Measurements from ENCODE around the gene NOL9.

The NOL9 gene

DNA sequence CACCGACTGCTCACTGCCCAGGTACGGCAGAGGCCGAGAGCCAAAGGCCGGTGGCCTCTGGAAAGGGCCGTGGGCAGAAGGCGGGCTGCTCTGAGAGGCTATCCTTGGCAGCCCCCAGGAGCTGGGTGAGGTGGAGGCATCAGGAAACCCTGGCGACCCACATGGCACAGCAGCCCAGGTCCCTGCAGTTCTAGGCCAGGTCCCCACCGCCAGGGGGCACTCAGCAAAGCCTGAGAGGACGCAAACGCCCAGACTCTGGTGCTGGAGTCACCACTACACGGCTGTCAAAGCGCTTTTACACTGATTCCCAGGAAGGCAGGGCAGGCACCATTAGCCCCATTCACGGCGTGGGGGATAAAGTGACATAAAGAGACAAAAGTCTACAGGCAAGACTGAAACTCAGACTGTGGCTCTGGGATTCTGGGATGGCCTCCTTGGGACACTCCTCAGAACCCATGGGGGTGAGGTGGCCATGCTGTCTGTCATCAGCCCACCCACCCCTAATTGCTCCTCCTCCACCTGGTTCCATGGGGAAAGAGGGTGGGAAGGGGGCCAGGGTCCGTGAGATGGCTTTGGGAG lies 67.8 kb downstream of the NOL9 start:
- no peak for TF ChIP-seq EZH2 (IDR thresholded peaks at IDR 0.05)
- no peak for TF ChIP-seq POLR2AphosphoS5 (IDR thresholded peaks at IDR 0.05; ENCODE audit: borderline replicate concordance, low read depth, low read length)
- no peak for TF ChIP-seq FOXP2 (optimal IDR thresholded peaks at IDR 0.05; ENCODE audit: control extremely low read depth, extremely low read length, insufficient read depth)
- no peak overlapping the region for H3K9ac ChIP-seq (ENCODE audit: insufficient read length)
- no peaks in the 10 kb centered on the region for H3K36me3 ChIP-seq (ENCODE audit: insufficient read depth, low read length)
- H3K9me3 ChIP-seq (ENCODE audit: low read depth, low read length): no peaks in the 10 kb centered on the region
- H3K27ac ChIP-seq: no peak overlapping the region
- H3K4me3 ChIP-seq: no peak overlapping the region
- peak; percentile 53 for DNase-seq (ENCODE audit: low read depth, low spot score)

DNA sequence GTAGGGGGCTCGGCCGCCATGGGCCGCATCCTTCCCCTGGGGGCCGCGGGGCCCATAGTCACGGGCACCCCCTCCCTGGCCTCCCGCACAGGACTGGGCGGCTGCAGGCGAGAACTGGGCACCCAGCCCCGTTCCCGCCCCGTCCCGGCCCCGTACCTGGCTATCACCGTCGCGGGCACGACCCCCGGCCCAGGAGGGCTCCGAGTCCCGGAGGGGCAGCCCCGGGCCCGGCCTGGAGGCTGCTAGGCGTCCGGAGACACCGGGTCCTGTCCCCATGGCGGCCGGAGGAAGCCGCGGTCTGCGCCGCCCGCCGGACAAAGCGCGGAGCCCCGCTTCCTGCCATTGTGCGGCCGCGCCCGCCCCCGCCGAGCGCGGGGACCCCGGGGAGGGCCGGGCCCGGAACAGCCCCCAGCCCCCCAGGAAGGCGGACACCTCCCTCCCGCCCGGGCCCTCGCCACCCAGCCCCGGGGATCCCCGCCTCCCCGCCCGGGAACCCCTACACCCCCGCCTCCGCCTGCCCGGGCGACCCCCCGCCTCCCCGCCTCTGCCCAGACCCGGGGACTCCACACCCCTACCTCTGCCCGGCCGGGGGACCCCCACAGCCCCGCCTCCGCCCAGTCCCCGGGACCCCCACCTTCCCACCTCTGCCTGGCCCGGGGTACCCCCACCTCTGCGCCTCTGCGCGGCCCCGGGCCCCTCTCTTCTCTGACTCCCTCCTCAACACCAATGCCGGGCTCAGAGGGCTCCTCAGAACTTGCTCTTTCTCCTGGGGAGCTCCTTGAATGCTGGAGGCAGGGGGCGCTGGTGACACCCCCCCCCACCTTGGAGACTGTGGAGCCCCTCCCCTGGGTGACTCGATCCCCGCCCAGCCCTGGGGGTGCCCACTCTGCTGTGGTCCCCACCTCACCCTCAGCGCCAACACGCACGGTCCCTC lies 68.9 kb downstream of the NOL9 start:
- TF ChIP-seq EZH2 (IDR thresholded peaks at IDR 0.05) (no peak), FOXP2 (optimal IDR thresholded peaks at IDR 0.05; ENCODE audit: control extremely low read depth, extremely low read length, insufficient read depth) (no peak), POLR2AphosphoS5 (IDR thresholded peaks at IDR 0.05; ENCODE audit: borderline replicate concordance, low read depth, low read length) (no peak)
- Histone ChIP-seq H3K4me3 (no peak overlapping the region), H3K9me3 (ENCODE audit: low read depth, low read length) (no peaks in the 10 kb centered on the region), H3K27ac (no peak overlapping the region), H3K9ac (ENCODE audit: insufficient read length) (no peak overlapping the region), H3K36me3 (ENCODE audit: insufficient read depth, low read length) (no peaks in the 10 kb centered on the region)
- DNase-seq (ENCODE audit: low read depth, low spot score): no peak

DNA sequence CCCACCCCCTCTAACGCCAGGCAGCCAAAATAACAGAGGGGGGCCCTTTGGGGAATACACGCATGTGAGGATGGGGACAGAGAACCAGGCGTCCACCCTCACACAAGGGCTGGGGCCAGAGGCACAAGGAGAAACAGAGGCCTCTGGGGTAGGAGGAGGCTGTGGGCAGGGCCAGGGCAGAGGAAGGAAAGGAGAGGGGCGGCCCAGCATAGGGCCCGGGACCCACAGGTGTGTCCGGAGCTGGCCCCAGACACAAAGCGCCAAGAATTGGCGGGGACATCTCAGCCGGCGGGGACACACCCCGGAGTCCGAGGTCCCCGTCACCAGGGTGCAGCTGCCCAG lies 69.5 kb downstream of the NOL9 start:
- Histone ChIP-seq H3K36me3 (ENCODE audit: insufficient read depth, low read length) (no peaks in the 10 kb centered on the region), H3K9ac (ENCODE audit: insufficient read length) (no peak overlapping the region), H3K4me3 (no peak overlapping the region), H3K27ac (no peak overlapping the region), H3K9me3 (ENCODE audit: low read depth, low read length) (no peaks in the 10 kb centered on the region)
- DNase-seq (ENCODE audit: low read depth, low spot score): no peak
- no peak for TF ChIP-seq FOXP2 (optimal IDR thresholded peaks at IDR 0.05; ENCODE audit: control extremely low read depth, extremely low read length, insufficient read depth)
- no peak for TF ChIP-seq EZH2 (IDR thresholded peaks at IDR 0.05)
- no peak for TF ChIP-seq POLR2AphosphoS5 (IDR thresholded peaks at IDR 0.05; ENCODE audit: borderline replicate concordance, low read depth, low read length)

DNA sequence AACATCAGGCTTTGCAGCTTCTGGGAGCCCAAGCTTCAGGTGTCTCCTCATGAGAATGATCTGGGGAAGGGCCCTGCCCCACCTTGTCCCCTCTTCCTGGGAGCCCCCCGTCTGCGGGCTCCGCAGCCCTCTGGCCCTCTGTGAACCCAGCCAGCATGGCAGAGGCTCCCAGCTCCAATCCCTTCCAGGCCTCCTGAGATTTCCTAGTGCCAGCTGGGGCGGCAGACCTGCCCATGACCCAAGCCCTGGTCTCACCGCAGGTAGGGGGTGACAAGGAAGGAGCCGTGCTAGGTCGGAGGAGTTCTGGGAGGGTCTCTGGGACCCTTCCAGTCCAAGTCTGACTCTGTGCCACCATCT lies 70.6 kb downstream of the NOL9 start:
- DNase-seq (ENCODE audit: low read depth, low spot score): no peak
- Histone ChIP-seq H3K36me3 (ENCODE audit: insufficient read depth, low read length) (no peaks in the 10 kb centered on the region), H3K27ac (no peak overlapping the region), H3K4me3 (no peak overlapping the region), H3K9ac (ENCODE audit: insufficient read length) (no peak overlapping the region), H3K9me3 (ENCODE audit: low read depth, low read length) (no peaks in the 10 kb centered on the region)
- TF ChIP-seq EZH2 (IDR thresholded peaks at IDR 0.05) (no peak), POLR2AphosphoS5 (IDR thresholded peaks at IDR 0.05; ENCODE audit: borderline replicate concordance, low read depth, low read length) (no peak), FOXP2 (optimal IDR thresholded peaks at IDR 0.05; ENCODE audit: control extremely low read depth, extremely low read length, insufficient read depth) (no peak)

DNA sequence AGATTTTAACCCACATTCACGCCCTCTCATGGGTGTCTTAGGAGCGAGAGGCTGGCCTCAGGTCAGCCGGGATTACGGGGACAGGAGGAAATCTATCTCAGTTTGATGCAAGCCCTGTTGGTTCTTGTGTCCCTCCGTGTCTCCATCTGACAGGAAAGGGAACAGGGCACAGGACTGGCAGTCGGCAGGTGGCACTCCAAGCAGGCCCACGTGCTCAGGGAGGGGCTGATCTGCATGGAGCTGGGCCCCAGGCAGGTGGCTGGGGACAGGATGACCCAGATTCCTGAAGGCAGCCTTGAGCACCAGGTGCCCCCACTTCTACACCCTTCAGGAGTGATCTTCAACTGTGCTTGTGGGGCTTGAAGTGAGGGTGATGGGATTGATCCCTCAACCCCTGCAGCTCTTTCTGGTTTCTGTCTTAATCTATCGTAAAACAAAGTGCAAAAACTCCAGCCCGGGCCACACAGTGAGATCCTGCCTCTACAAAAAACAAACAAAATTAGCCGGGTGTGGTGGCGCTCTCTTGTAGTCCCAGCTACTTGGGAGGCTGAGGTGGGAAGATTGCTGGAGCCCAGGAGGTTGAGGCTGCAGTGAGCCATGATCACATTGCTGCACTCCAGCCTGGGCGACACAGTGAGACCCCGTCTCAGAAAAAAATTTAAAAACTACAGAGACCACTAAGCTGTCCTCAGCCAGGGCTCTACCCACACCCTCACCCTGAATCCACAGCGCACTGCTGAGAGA lies 71.1 kb downstream of the NOL9 start:
- no peak for DNase-seq (ENCODE audit: low read depth, low spot score)
- Histone ChIP-seq H3K4me3 (no peak overlapping the region), H3K27ac (no peak overlapping the region), H3K36me3 (ENCODE audit: insufficient read depth, low read length) (no peaks in the 10 kb centered on the region), H3K9me3 (ENCODE audit: low read depth, low read length) (no peaks in the 10 kb centered on the region), H3K9ac (ENCODE audit: insufficient read length) (no peak overlapping the region)
- TF ChIP-seq POLR2AphosphoS5 (IDR thresholded peaks at IDR 0.05; ENCODE audit: borderline replicate concordance, low read depth, low read length): no peak
- TF ChIP-seq EZH2 (IDR thresholded peaks at IDR 0.05): no peak

DNA sequence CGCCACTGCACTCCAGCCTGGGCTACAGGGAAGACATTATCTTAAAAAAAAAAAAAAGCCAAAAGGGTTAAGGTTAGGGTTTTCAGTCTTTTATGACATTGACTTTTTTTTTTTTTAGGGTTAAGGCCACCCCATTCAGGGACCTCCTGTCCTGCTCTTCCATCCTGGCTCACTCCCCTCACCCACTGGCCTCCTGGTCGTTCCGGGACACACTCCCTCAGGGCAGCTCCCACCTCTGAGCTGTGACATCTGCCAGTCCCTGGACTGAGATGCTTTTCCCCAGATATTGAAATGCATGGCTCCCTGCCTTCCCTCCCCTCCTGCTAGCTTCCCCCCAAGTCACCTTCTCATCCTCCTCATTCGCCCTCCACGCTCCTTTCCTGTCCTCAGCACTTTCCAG lies 72.5 kb downstream of the NOL9 start:
- Histone ChIP-seq H3K9me3 (ENCODE audit: low read depth, low read length) (no peaks in the 10 kb centered on the region), H3K27ac (no peak overlapping the region), H3K36me3 (ENCODE audit: insufficient read depth, low read length) (no peaks in the 10 kb centered on the region), H3K4me3 (no peak overlapping the region), H3K9ac (ENCODE audit: insufficient read length) (no peak overlapping the region)
- DNase-seq (ENCODE audit: low read depth, low spot score): no peak
- TF ChIP-seq POLR2AphosphoS5 (IDR thresholded peaks at IDR 0.05; ENCODE audit: borderline replicate concordance, low read depth, low read length) (no peak), EZH2 (IDR thresholded peaks at IDR 0.05) (no peak)

DNA sequence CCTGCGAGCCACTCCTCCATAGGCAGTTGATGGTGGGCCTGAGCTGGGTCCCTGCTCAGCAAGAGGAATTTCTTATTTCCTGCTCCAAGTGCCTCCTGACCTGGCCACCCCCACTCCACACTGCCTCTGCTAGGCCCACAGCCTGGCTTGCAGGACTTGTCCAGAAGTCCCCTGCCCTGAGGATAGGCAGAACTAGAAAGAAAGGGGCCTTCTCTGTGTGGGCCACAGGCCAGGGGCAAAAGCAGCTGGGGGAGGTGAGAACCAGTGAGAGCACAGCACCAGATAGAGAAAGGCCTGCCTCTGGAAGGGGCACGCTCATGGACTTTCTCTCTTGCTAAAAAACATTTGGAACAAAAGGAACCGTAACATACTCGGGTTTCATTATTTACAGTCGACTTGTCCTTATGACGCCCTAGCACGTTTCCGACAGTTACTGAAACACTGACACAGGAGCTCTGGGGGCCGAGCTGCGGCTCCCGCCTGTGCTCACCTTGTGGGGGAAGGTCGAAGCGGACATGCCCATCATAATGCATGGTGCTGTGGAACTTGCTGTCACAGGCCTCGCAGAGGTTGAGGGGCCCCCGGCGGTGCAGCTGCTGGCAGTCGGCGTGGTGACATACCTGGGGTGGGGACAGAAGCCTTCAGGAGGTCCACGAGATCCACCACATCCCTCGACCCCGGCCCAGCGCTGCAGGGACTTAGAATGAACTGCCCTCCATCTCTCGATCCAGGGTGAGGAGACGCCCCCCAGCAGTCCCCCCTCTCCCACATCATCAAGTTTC lies 77.1 kb downstream of the NOL9 start:
- Histone ChIP-seq H3K9me3 (ENCODE audit: low read depth, low read length) (no peaks in the 10 kb centered on the region), H3K36me3 (ENCODE audit: insufficient read depth, low read length) (no peaks in the 10 kb centered on the region), H3K4me3 (no peak overlapping the region), H3K27ac (no peak overlapping the region), H3K9ac (ENCODE audit: insufficient read length) (no peak overlapping the region)
- TF ChIP-seq EZH2 (IDR thresholded peaks at IDR 0.05) (no peak), POLR2AphosphoS5 (IDR thresholded peaks at IDR 0.05; ENCODE audit: borderline replicate concordance, low read depth, low read length) (no peak), FOXP2 (optimal IDR thresholded peaks at IDR 0.05; ENCODE audit: control extremely low read depth, extremely low read length, insufficient read depth) (no peak)
- DNase-seq (ENCODE audit: low read depth, low spot score): no peak

DNA sequence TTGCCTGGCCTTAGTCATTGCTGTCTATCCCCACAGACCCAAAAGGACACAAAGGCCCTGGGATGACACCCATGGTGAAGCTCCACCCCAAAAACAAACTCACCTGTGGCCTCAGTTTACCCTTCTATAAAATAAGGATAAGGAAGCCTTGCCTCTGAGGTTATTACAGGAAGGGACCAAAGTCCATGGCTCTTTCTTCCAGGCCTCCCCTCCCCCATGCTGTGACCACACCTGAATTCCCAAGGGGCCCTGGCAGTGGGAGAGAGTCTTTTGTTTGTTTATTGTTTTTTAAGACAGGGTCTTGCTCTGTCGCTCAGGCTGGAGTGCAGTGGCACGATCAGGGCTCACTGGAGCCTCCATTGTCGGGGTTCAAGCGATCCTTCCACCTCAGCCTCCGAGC lies 77.8 kb downstream of the NOL9 start:
- no peak for DNase-seq (ENCODE audit: low read depth, low spot score)
- TF ChIP-seq FOXP2 (optimal IDR thresholded peaks at IDR 0.05; ENCODE audit: control extremely low read depth, extremely low read length, insufficient read depth) (no peak), EZH2 (IDR thresholded peaks at IDR 0.05) (no peak), POLR2AphosphoS5 (IDR thresholded peaks at IDR 0.05; ENCODE audit: borderline replicate concordance, low read depth, low read length) (no peak)
- H3K9ac ChIP-seq (ENCODE audit: insufficient read length): no peak overlapping the region
- no peaks in the 10 kb centered on the region for H3K9me3 ChIP-seq (ENCODE audit: low read depth, low read length)
- H3K27ac ChIP-seq: no peak overlapping the region
- H3K36me3 ChIP-seq (ENCODE audit: insufficient read depth, low read length): no peaks in the 10 kb centered on the region
- H3K4me3 ChIP-seq: no peak overlapping the region
